Activated CD4-positive, alpha-beta memory T cell treated with anti-CD3 and anti-CD28 coated beads for 36 hours (primary cell): ENCODE data around the gene SCGB3A1. TPM values are rescaled to one million over a fixed set of nuclear protein-coding genes. Genes with fewer than 3 reads are reported as not detected.

Experiments used
- CTCF ChIA-PET: fragments of 350-600 bp; sonication (Branson Sonifier 250); formaldehyde crosslinking; loops from one replicate; lab custom pipeline; 2021; ENCODE audit warnings: antibody characterized with exemption, inconsistent platforms; lab: Charles Lee
- POLR2A ChIA-PET: fragments of 350-600 bp; sonication (Branson Sonifier 250); formaldehyde crosslinking; loops from one replicate; lab custom pipeline; 2021; ENCODE audit warnings: antibody characterized with exemption; lab: Charles Lee
- DNase-seq: peaks from one replicate; pipeline ENCODE4 v3.0.0-alpha.2; 2020
- H3K27ac Mint-ChIP-seq: one replicate; pipeline ENCODE4 v1.8.0; 2021; ENCODE audit warnings: mixed read lengths
- H3K27me3 Mint-ChIP-seq: one replicate; pipeline ENCODE4 v1.8.0; 2021; ENCODE audit warnings: mixed read lengths
- H3K36me3 Mint-ChIP-seq: one replicate; pipeline ENCODE4 v1.8.0; 2021; ENCODE audit warnings: mixed read lengths
- H3K4me1 Mint-ChIP-seq: one replicate; pipeline ENCODE4 v1.8.0; 2021; ENCODE audit warnings: low read depth, mixed read lengths
- H3K4me3 Mint-ChIP-seq: one replicate; pipeline ENCODE4 v1.8.0; 2021; ENCODE audit warnings: mild to moderate bottlenecking, mixed read lengths
- H3K9me3 Mint-ChIP-seq: one replicate; pipeline ENCODE4 v1.8.0; 2021; ENCODE audit warnings: mixed read lengths
- intact Hi-C: fragments of 100-400 bp; cut with micrococcal nuclease; formaldehyde crosslinking; loops from one replicate; pipeline ENCODE4 v1.15.1; 2023
- total RNA-seq, 2 experiments: library from RNA; stranded (reverse); gene quantifications; one replicate each; pipeline ENCODE4 v1.2.3, GENCODE V29; 2021

SCGB3A1 gene
- total RNA-seq, 2 experiments from 2014 or later = not detected

DNA sequence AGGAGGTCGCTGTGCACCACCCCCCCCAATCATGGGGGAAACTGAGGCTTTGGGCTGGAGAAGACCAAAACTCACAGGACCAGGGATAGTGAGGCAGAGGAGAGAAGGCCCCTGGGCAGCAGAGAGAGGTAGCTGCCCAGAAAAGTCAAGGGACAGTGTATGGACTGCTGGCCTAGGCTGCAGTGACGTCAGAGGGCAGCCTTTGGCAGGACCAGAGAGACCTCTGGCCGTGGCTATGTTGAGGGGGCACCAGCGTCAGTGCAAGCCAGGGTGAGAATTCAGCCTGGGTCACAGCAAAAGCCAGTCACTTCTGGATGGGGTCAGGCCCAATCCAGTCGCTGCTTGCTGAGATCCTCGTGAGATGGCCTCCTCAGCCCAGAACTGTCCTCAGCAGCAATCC lies 31.6 kb upstream of the SCGB3A1 start:
- Mint-ChIP-seq H3K36me3 (no peaks in the 10 kb centered on the region), H3K9me3 (no peaks in the 10 kb centered on the region), H3K27me3 (peaks cover 2% of the 10 kb centered on the region), H3K4me1 (peaks cover 4% of the 10 kb centered on the region), H3K4me3 (no peak overlapping the region), H3K27ac (no peak overlapping the region)
- no peak for DNase-seq
- POLR2A ChIA-PET = no interaction called here
- CTCF ChIA-PET = no interaction called here
- intact Hi-C loops = no loop called here

DNA sequence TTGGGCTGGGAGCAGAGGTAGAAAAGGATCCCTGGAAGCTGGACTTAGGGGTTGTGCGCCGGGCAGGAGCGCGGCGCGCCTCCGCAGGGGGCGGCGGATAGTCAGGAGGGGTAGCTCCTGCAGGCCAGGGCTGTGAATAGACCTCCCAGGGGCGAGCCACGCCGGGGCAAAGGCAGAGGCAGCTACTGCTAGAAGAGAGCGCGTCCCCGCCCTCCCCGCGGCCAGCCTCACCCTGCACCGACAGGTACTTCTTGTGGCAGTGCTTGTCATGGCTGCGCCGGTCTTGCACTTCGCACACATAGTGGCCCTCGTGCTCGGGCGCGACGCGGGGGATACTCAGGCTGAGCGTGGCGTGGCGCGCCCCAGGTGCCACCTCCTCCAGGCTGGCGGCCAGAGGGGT lies 30.0 kb upstream of the SCGB3A1 start:
- CTCF ChIA-PET = no interaction called here
- peaks cover 4% of the 10 kb centered on the region for H3K4me1 Mint-ChIP-seq
- POLR2A ChIA-PET = no interaction called here

DNA sequence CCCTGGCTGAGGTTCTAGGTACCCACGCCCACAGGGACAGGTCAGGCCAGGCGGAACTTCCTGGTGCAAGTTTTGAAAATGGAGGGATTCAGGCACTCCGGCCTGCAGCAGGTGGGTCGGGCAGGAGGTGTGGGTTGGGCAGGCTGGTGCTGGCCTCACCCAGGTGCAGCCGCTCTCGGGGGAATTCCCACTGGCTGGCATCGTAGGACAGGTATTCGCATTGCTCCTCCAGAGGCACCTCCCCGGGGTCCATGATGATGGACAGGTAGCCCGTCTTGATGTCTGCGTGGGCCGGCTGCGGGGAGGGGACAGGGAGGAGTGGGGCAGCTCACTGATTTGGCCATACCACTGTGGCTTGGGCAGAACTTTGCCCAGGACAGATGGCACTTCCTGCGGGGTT lies 28.7 kb upstream of the SCGB3A1 start:
- ChIA-PET CTCF (interaction anchor here (1.4 kb wide), 1 partner anchor 328 kb away, joined by 3 read pairs; the partner anchor contains the start of gene MAPK9), POLR2A (no interaction called here)
- Mint-ChIP-seq H3K27me3 (peaks cover 2% of the 10 kb centered on the region), H3K4me3 (no peak overlapping the region), H3K4me1 (peaks cover 4% of the 10 kb centered on the region), H3K9me3 (no peaks in the 10 kb centered on the region), H3K27ac (no peak overlapping the region), H3K36me3 (no peaks in the 10 kb centered on the region)
- intact Hi-C loops = no loop called here
- no peak for DNase-seq

More for the DNA sequence above, 30.0 kb upstream of the SCGB3A1 start:
- Mint-ChIP-seq H3K27ac (no peak overlapping the region), H3K27me3 (peaks cover 2% of the 10 kb centered on the region), H3K4me3 (no peak overlapping the region), H3K9me3 (no peaks in the 10 kb centered on the region), H3K36me3 (no peaks in the 10 kb centered on the region)
- DNase-seq = no peak
- intact Hi-C loops = no loop called here

DNA sequence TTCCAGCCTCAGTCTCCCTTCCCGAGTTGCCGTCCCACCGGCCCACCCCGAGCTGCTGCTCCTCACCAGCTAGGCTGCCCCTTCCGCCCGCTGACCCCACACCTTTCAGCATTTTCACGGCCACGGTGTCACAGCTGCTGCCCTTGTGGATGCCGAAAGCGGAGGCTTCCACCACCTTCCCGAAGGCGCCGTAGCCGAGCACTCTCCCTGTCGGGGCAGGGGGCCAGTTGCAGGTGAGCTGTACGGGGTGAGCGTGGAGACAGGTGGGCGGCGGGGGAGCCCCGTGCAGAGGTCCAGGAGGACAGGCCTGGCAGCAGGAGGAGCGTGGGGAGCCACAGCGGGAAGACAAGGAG lies 28.2 kb upstream of the SCGB3A1 start:
- Mint-ChIP-seq H3K9me3 (no peaks in the 10 kb centered on the region), H3K27ac (no peak overlapping the region), H3K4me3 (no peak overlapping the region), H3K36me3 (no peaks in the 10 kb centered on the region), H3K4me1 (peaks cover 4% of the 10 kb centered on the region), H3K27me3 (peaks cover 2% of the 10 kb centered on the region)
- intact Hi-C loops = no loop called here
- no peak for DNase-seq
- ChIA-PET POLR2A (no interaction called here), CTCF (interaction anchor here (0.7 to 1.5 kb wide), 9 partner anchors 8 to 328 kb away, joined by 3 to 9 read pairs (median 3); partner anchors contain the start of gene MAPK9)

DNA sequence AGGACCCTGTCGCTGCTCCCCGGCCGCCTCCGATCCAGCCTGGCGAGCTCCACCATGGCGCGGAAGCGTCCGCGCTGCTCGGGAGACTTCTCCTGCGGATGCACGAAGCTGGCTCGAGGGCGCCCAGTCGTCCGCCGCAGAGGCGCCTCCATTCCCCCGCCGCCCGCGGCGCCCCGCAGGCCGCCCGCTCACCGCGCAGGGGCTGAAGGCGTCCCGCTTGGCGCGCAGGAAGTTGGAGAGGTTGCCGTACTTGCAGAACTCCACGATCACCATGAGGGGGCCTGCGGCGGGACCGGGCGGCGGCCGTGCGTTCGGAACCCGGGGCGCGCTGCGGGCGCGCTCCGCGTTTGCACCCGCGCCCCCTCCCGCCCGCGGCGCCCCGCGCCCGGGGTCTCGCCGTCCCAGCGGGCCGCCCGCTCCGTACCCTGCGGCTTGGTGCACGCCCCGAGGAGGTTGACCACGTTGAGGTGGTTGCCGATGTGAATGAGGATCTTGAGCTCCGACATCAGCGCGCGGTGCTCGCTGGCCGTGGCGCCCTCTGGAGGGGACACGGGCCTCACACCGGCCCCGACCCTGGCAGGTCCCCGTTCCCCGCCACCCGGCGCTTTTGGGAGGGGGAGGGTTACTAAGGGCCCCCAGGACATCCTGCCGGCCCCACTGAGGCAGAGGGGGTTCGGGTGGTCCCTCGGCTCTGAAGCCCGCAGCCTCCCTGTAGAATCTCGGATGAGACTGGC lies 27.7 kb upstream of the SCGB3A1 start:
- no peak overlapping the region for H3K4me3 Mint-ChIP-seq
- H3K36me3 Mint-ChIP-seq = no peaks in the 10 kb centered on the region
- no peaks in the 10 kb centered on the region for H3K9me3 Mint-ChIP-seq
- ChIA-PET POLR2A (interaction anchor here (0.6 kb wide), 1 partner anchor 175 kb away, joined by 3 read pairs; no protein-coding TSS in a partner anchor), CTCF (interaction anchor here (0.7 to 1.5 kb wide), 12 partner anchors 9 to 327 kb away, joined by 3 to 9 read pairs (median 3); partner anchors contain the start of gene MAPK9)
- no peak overlapping the region for H3K27ac Mint-ChIP-seq
- H3K4me1 Mint-ChIP-seq = peaks cover 4% of the 10 kb centered on the region
- peaks cover 2% of the 10 kb centered on the region for H3K27me3 Mint-ChIP-seq
- peak; percentile 53 for DNase-seq
- intact Hi-C loops = no loop called here

DNA sequence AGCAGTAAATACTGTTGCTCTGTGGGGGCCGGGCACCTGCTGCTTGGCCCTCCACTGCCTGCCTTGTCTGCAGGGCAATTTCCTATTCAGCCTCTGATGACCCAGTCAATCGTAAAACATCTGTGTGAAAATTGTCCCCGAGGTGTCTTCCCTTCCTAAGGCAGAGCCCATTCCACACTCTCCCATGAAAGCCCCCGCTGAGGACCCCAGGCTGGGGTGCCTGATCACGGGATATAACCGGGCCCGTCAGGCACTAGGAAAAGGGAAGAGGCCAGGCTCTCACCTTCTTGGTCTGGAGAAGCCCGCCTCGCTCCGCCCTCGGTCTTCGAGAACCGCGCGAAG lies 27.2 kb upstream of the SCGB3A1 start:
- Mint-ChIP-seq H3K9me3 (no peaks in the 10 kb centered on the region), H3K36me3 (no peaks in the 10 kb centered on the region), H3K4me1 (peaks cover 2% of the 10 kb centered on the region), H3K27ac (no peak overlapping the region), H3K4me3 (no peak overlapping the region), H3K27me3 (peaks cover 2% of the 10 kb centered on the region)
- no peak for DNase-seq
- intact Hi-C loops = no loop called here
- ChIA-PET CTCF (interaction anchor here (0.7 to 1.5 kb wide), 10 partner anchors 9 to 212 kb away, joined by 3 to 9 read pairs (median 3); no protein-coding TSS in a partner anchor), POLR2A (interaction anchor here (0.6 kb wide), 1 partner anchor 176 kb away, joined by 3 read pairs; no protein-coding TSS in a partner anchor)

DNA sequence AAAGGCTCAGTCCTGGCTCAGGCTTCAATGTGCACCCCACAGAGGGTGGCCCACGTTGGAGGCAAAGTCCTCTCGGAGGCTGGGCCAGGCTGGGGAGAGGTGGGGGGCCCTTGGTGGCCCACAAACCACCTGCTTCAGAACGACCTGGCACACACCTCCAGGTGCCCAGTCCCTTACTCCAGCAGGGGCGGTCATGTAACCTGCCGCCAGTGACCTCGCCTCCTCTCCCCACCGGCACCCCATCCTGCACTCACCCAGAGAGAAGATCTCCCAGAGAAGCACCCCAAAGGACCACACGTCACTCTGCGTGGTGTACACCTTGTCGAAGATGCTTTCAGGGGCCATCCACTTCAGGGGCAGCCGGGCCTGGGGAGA lies 22.5 kb upstream of the SCGB3A1 start:
- DNase-seq = no peak
- Mint-ChIP-seq H3K36me3 (no peaks in the 10 kb centered on the region), H3K27me3 (peaks cover 2% of the 10 kb centered on the region), H3K9me3 (no peaks in the 10 kb centered on the region), H3K4me3 (no peak overlapping the region), H3K27ac (no peak overlapping the region), H3K4me1 (peaks cover 2% of the 10 kb centered on the region)
- CTCF ChIA-PET = no interaction called here
- intact Hi-C loops = no loop called here
- POLR2A ChIA-PET = no interaction called here

DNA sequence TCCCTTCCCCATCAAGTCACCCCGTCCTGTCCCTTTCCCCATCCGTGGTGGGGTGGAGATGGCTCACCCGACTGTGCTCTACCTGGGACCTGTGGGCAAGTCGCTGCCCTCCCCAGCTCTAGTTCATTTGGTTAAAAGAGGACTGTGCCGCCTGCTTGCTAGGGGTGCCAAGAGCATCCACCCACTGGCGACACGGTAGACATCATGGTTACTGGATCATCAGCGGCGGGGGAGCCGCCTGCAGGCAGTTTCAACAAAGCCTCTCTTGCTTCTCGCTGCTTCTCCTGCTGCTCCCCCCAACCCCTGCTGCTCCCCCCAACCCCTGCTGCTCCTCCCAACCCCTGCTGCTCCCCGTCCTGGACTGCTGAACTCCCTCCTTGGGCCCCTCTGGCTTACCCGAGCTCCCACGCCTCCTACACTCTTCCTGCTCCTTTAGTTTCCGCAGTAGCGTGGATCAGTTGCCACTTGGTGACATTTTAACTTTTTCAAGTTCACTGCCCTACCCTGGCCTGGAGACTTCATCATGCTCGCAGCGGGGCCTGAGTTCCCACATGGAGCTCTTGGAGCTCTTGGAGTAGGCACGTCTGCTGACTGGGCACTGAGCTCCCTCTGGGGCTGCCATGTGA lies 22.0 kb upstream of the SCGB3A1 start:
- no peaks in the 10 kb centered on the region for H3K36me3 Mint-ChIP-seq
- H3K27ac Mint-ChIP-seq = no peak overlapping the region
- DNase-seq = no peak
- ChIA-PET POLR2A (no interaction called here), CTCF (no interaction called here)
- peaks cover under 1% of the 10 kb centered on the region for H3K27me3 Mint-ChIP-seq
- intact Hi-C loops = no loop called here
- no peak overlapping the region for H3K4me3 Mint-ChIP-seq
- no peaks in the 10 kb centered on the region for H3K9me3 Mint-ChIP-seq
- H3K4me1 Mint-ChIP-seq = peaks cover under 1% of the 10 kb centered on the region

DNA sequence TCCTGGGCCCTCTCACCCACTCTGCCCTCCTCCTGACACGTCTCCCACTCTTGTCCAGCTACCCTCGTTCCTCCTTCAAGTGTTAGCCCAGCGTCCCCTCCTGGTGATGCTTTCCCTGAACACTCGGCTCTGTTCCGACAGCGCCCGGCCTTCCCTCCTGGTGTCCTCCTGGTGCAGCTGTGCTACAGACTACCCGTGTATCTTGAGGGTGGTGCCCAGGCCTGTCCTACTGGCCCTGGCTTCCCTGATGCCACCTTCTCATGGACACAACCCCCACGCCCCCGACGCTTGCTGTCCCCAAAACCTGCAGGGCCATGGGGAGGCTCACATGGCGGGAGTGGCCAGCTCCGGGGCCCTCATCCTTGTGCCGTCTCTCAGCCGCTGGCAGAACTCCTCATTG lies 21.4 kb upstream of the SCGB3A1 start:
- intact Hi-C loops = no loop called here
- POLR2A ChIA-PET = no interaction called here
- CTCF ChIA-PET = no interaction called here
- Mint-ChIP-seq H3K27me3 (no peaks in the 10 kb centered on the region), H3K4me3 (no peak overlapping the region), H3K4me1 (no peaks in the 10 kb centered on the region), H3K36me3 (no peaks in the 10 kb centered on the region), H3K9me3 (no peaks in the 10 kb centered on the region), H3K27ac (no peak overlapping the region)
- no peak for DNase-seq

DNA sequence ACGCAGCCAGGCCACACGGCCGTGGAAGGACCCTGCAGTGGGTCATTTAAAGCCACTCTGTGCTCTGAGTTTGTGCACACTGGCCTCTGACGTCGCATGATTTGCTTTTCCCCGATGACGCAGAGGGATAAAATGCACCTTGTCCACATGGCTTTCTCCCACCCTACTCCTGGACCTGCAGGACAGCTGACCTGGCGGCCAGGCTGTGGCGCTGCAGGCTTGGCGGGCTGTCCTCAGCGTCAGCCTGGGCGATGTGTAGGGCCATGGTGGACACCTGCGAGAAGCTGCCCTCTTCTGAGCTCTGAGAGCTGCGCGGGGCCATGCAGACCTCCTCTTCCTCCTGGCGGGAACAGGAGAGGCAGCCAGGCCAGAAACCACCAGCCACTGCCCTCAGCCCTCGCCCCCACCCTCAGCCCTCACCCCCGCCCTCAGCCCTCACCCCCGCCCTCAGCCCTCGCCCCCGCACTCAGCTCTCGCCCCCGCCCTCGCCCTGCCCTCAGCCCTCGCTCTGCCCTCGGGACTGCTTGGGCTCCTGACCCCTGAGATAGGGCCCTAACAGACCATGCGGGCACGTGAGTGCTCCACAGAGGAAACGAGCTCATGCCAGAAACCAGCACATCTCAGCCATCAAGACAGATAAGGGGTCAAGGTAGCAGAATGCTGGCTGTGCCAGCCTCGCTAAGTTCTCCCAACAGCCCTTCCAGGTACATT lies 20.0 kb upstream of the SCGB3A1 start:
- ChIA-PET POLR2A (no interaction called here), CTCF (no interaction called here)
- H3K27ac Mint-ChIP-seq = no peak overlapping the region
- no peaks in the 10 kb centered on the region for H3K27me3 Mint-ChIP-seq
- intact Hi-C loops = no loop called here
- H3K36me3 Mint-ChIP-seq = no peaks in the 10 kb centered on the region
- H3K9me3 Mint-ChIP-seq = no peaks in the 10 kb centered on the region
- no peak overlapping the region for H3K4me3 Mint-ChIP-seq
- no peak for DNase-seq
- H3K4me1 Mint-ChIP-seq = no peaks in the 10 kb centered on the region

DNA sequence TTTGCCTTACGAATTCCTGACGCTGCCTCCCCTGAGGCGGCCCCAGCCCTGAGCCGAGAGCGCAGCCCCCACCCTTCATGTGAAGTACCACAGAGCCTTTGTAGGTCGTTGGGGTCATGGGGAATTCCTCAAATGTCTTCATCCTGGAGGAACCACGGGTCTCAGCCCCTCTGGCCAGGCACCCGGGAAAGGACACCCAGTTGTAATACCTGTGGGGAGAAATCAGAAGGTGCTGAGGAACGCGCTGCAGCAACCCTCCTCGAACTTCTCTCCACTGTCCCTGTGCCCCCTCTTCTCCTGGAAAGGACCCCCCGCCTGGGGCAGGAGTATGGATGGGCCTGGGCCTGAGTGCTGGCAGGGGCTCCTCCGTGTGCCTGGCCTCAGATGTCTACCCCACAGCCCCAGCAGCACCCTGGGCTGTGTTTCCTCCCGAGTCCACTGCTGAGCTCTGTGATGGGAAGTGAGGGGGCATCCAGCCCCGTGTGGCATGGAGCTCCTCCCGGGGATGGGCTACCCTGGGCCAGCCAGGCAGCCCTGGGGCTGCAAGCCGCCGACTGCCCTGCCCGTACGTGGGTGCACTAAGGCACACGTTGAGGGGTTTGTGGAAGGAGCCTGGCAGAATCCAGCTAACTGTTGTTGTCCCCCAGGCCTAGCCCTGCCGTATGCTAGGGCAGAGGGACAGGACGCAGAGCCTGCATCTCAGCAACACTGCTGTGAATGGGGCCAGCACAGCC lies 18.7 kb upstream of the SCGB3A1 start:
- CTCF ChIA-PET = no interaction called here
- H3K9me3 Mint-ChIP-seq = no peaks in the 10 kb centered on the region
- intact Hi-C loops = loop anchor here (10.0 kb wide), 1 partner anchor 115 kb away; the partner anchor contains the start of gene CNOT6
- no peaks in the 10 kb centered on the region for H3K36me3 Mint-ChIP-seq
- H3K4me3 Mint-ChIP-seq = no peak overlapping the region
- no peaks in the 10 kb centered on the region for H3K4me1 Mint-ChIP-seq
- DNase-seq = no peak
- H3K27ac Mint-ChIP-seq = no peak overlapping the region
- POLR2A ChIA-PET = no interaction called here
- H3K27me3 Mint-ChIP-seq = no peaks in the 10 kb centered on the region

DNA sequence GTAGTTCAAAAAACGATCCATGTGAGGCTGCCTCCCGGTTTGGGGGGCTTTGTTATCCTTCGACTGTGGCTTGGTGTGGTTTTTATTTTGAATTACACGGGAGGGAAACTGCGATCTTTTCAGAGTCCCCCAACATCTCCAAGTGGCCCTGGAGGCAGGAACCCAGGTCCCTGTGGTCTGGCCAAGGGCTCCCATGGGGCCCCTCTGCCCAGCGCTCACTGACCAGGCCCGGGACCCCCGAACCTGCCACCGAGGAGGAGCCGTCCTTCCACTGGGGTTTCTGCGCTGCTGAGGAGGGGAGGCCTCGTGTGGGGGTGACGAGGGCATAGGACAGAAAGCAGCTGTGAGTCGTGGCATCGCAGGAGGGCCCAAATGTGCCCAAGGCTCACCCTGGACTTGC lies 18.1 kb upstream of the SCGB3A1 start:
- intact Hi-C loops = loop anchor here (10.0 kb wide), 1 partner anchor 115 kb away; the partner anchor contains the start of gene CNOT6
- no peaks in the 10 kb centered on the region for H3K36me3 Mint-ChIP-seq
- no peak overlapping the region for H3K4me3 Mint-ChIP-seq
- ChIA-PET CTCF (interaction anchor here (1.7 kb wide), 1 partner anchor 10 kb away, joined by 5 read pairs; no protein-coding TSS in a partner anchor), POLR2A (no interaction called here)
- DNase-seq = no peak
- no peak overlapping the region for H3K27ac Mint-ChIP-seq
- no peaks in the 10 kb centered on the region for H3K4me1 Mint-ChIP-seq
- no peaks in the 10 kb centered on the region for H3K27me3 Mint-ChIP-seq
- H3K9me3 Mint-ChIP-seq = no peaks in the 10 kb centered on the region
